Ovary (tissue), 10 donors: ENCODE data around the gene ATF3. TPM values are rescaled to one million over a fixed set of nuclear protein-coding genes. Genes with fewer than 3 reads are reported as not detected.

ENCODE experiments used
- DNase-seq, 5 donors: peaks; one replicate each; pipeline ENCODE4 v3.0.0-alpha.2; 2019 to 2020
- H3K27ac ChIP-seq, 2 donors: fragments of 200-600 bp; one replicate each; pipeline versions ENCODE4 v1.5.1 to v1.8.0; 2019 to 2022
- H3K27me3 ChIP-seq: fragments of 200-600 bp; one replicate; pipeline ENCODE4 v1.8.0; 2022
- H3K36me3 ChIP-seq: fragments of 200-600 bp; sonication (generic); one replicate; pipeline ENCODE4 v1.5.1; 2019
- H3K4me1 ChIP-seq: one replicate; pipeline ENCODE4 v1.8.1; 2013; ENCODE audit warnings: mild to moderate bottlenecking, moderate library complexity; ENCODE audit not compliant: insufficient read depth
- H3K4me3 ChIP-seq: fragments of 200-600 bp; sonication (generic); one replicate; pipeline ENCODE4 v1.5.1; 2017
- H3K9me3 ChIP-seq, 2 donors: fragments of 200-600 bp in 1 of 2; sonication (generic) in 1 of 2; one replicate each; pipeline versions ENCODE4 v1.5.1 to v1.8.1; 2013 to 2019; ENCODE audit warnings: mild to moderate bottlenecking in 1 of 2, moderate library complexity in 1 of 2
- CTCF ChIP-seq, 3 donors: fragments of 450-650 bp in 2 of 3; fragments of 200-600 bp in 1 of 3; IDR thresholded peaks; one replicate each; pipeline versions ENCODE4 v1.5.1 to v1.8.0; 2016 to 2022; ENCODE audit warnings: antibody characterized with exemption in 3 of 3, mild to moderate bottlenecking in 1 of 3
- EP300 ChIP-seq: sonication (generic); formaldehyde crosslinking; IDR thresholded peaks from one replicate; pipeline ENCODE4 v1.6.1; 2017; ENCODE audit warnings: antibody characterized with exemption
- POLR2A ChIP-seq: fragments of 450-650 bp; IDR thresholded peaks from one replicate; pipeline ENCODE4 v1.6.1; 2017; ENCODE audit warnings: antibody characterized with exemption, mild to moderate bottlenecking, moderate library complexity
- WGBS, 3 donors: extraction: QIAGEN DNeasy Blood & Tissue Kit in 1 of 3; methylation state at CpG; one replicate each; pipeline versions ENCODE4 v1.1.5 to v1.1.7; 2013 to 2017; 5-methylcytosine and 5-hydroxymethylcytosine counted together
- intact Hi-C, 4 donors: fragments of 100-400 bp; cut with DNase I; formaldehyde crosslinking; loops; one replicate each; pipeline versions ENCODE4 v1.11.0 to v1.15.1; 2022 to 2023
- long read RNA-seq, 3 donors: library from polyadenylated mRNA in 2 of 3; unstranded in 2 of 3; transcript quantifications; one replicate each; pipeline ENCODE4 v2.0.0 and lab custom pipeline, GENCODE V29; 2021 to 2026
- polyA plus RNA-seq, 2 donors: library from polyadenylated mRNA; stranded (reverse); fragments of 200-250 nt in 1 of 2; fragments of 350-450 nt in 1 of 2; fragmentation: Illumina TruSeq in 1 of 2; extraction: RNeasy Lipid Tissue Mini Kit (QIAGEN cat#74804) in 1 of 2; gene quantifications; one replicate each; pipeline ENCODE4 v1.2.3, GENCODE V29; 2013 to 2014
- total RNA-seq, 7 donors: library from RNA; depleted of rRNA in 2 of 7; stranded (reverse); fragments of >200 nt in 2 of 7; fragmentation: NEBNext Ultra II Directional in 3 of 7; extraction: Animal tissue kit (Norgen Biotek cat#: 25700) in 3 of 7; gene quantifications; one replicate each; pipeline versions ENCODE4 v1.1.0 to v1.2.4, GENCODE V29; 2016 to 2023
- donor health status: DM: no; HTN: no; CAD: no; lungs with moderate emphysema.
- donor health status: DM: no; HTN: no; CAD: no.
- donor health status: Bipolar disorder and iron deficiency.
- donor health status: DM: yes; HTN: yes; CAD: no.
- donor health status: DM: no; HTN: no; CAD: no.
- donor health status: DM: yes; HTN: yes; CAD: no.

Gene ATF3
- total RNA-seq = 100 to 1,000 TPM in 1 of 7 donors, 10 to 100 TPM in 3, 1 to 10 TPM in 3; 2.9 to 132 (median 19.4) TPM
- 10 to 100 TPM in 1 of 2 donors, 1 to 10 TPM in 1; 5.1 to 29.2 TPM for polyA plus RNA-seq
- long read RNA-seq, donor 1, transcript ATF3-202 (4 exons, 2,033 nt) = major isoform, 5 of 5 reads
- long read RNA-seq, donor 1, partial matches to known transcripts = 0 of 5 reads
- long read RNA-seq, donor 1, other reads (novel, unspliced or antisense) = 0 of 5 reads
- long read RNA-seq, donor 2, partial matches to known transcripts = 0 of 2 reads
- long read RNA-seq, donor 2, other reads (novel, unspliced or antisense) = 0 of 2 reads
- long read RNA-seq, donor 3, transcript ATF3-202 (4 exons, 2,033 nt) = major isoform, 6 of 9 reads
- long read RNA-seq, donor 3, partial matches to known transcripts = 0 of 9 reads
- long read RNA-seq, donor 3, other reads (novel, unspliced or antisense) = 1 of 9 reads

- Histone ChIP-seq H3K9me3 (no peaks in the 10 kb centered on the region), H3K4me3 (peak within 1 kb of the TSS; percentile 87), H3K27ac (peak within 1 kb of the TSS; percentile 85 to 90), H3K36me3 (no peaks in the 10 kb centered on the region), H3K4me1 (peaks cover 10% of the 10 kb centered on the region), H3K27me3 (no peaks in the 10 kb centered on the region)
- TF ChIP-seq EP300 (peak; percentile 57), POLR2A (peak; percentile 100), CTCF (IDR thresholded peaks at IDR 0.05) (peak in 2 of 3 donors; percentile 32 to 43)
- peak; percentile 99 to 100 (median 100) for DNase-seq
- intact Hi-C loops = loop anchor here in 2 of 4 donors (5.0 to 10.0 kb wide), 3 partner anchors 46 to 324 kb away; partner anchors contain the start of gene PPP2R5A (in 1 of the 2)
- WGBS, 3 donors = 0 to 1% (median 0%) methylated on average over 28 to 54 of the region's 54 CpGs
Observed at GRCh38 chr1:212608392-212608958, at the start of gene ATF3. ATF3 (plus strand) TSS chr1:212608761; CDS start chr1:212615022, 6,261 bp downstream.

- no peak for TF ChIP-seq POLR2A
- TF ChIP-seq CTCF (IDR thresholded peaks at IDR 0.05) = no peak
- no peak for TF ChIP-seq EP300
Observed at GRCh38 chr1:212559929-212560328, 48.6 kb upstream of the ATF3 start.

GRCh38 chr1:212560933-212561460 is 47.6 kb upstream of the ATF3 start:
- intact Hi-C loops = loop anchor here in 1 of 4 donors (5.0 kb wide), 1 partner anchor 46 kb away; the partner anchor contains the start of gene ATF3
- no peak for DNase-seq
- Histone ChIP-seq H3K4me3 (no peak overlapping the region), H3K9me3 (no peaks in the 10 kb centered on the region), H3K4me1 (peaks cover 3% of the 10 kb centered on the region), H3K36me3 (no peaks in the 10 kb centered on the region), H3K27ac (no peak overlapping the region), H3K27me3 (no peaks in the 10 kb centered on the region)
- 80 to 83% (median 82%) methylated on average over 6 of the region's 6 CpGs for WGBS, 3 donors
- TF ChIP-seq CTCF (IDR thresholded peaks at IDR 0.05) (no peak), POLR2A (no peak), EP300 (no peak)

More at GRCh38 chr1:212559929-212560328, 48.6 kb upstream of the ATF3 start:
- peak in 3 of 5 donors; percentile 24 to 40 (median 32) for DNase-seq
- intact Hi-C loops = loop anchor here in 1 of 4 donors (5.0 kb wide), 1 partner anchor 47 kb away; the partner anchor contains the start of gene ATF3
- peak overlapping the region in 1 of 2 donors; percentile 22 for H3K27ac ChIP-seq
- H3K4me3 ChIP-seq = no peak overlapping the region
- no peaks in the 10 kb centered on the region for H3K36me3 ChIP-seq
- no peaks in the 10 kb centered on the region for H3K27me3 ChIP-seq
- no peaks in the 10 kb centered on the region for H3K9me3 ChIP-seq
- peaks cover 3% of the 10 kb centered on the region for H3K4me1 ChIP-seq
- WGBS, 3 donors = 84 to 93% (median 88%) methylated on average over 11 of the region's 11 CpGs

- H3K4me3 ChIP-seq = no peak overlapping the region
- no peak overlapping the region for H3K27ac ChIP-seq
- peaks cover 3% of the 10 kb centered on the region for H3K4me1 ChIP-seq
- TF ChIP-seq POLR2A (no peak), EP300 (no peak), CTCF (IDR thresholded peaks at IDR 0.05) (no peak)
- no peak for DNase-seq
- no peaks in the 10 kb centered on the region for H3K27me3 ChIP-seq
- intact Hi-C loops = loop anchor here in 1 of 4 donors (5.0 kb wide), 1 partner anchor 46 kb away; the partner anchor contains the start of gene ATF3
- H3K36me3 ChIP-seq = no peaks in the 10 kb centered on the region
- H3K9me3 ChIP-seq = no peaks in the 10 kb centered on the region
- WGBS, 3 donors = 48 to 61% (median 55%) methylated on average over 5 of the region's 5 CpGs
Observed at GRCh38 chr1:212561501-212561931, 47.0 kb upstream of the ATF3 start.
